Superior temporal gyrus (tissue), 1 donor: ENCODE measurements around the gene HMCN2.
"Not testable (repeated sequence)": the region's sequence is repeated elsewhere in the genome, so short reads cannot be mapped to it uniquely, and the experiment has no call there.

Experiments used
- DNase-seq: peaks from one replicate; pipeline ENCODE4 v3.0.0-alpha.2; 2016; ENCODE audit errors: extremely low spot score

HMCN2 gene

GRCh38 chr9:130237763-130238524, 27.6 kb upstream of the HMCN2 start:
- no peak for DNase-seq

GRCh38 chr9:130239363-130239695, 26.2 kb upstream of the HMCN2 start:
- no peak for DNase-seq

GRCh38 chr9:130239741-130240241, 25.8 kb upstream of the HMCN2 start:
- no peak for DNase-seq

GRCh38 chr9:130240410-130241197, 25.0 kb upstream of the HMCN2 start:
- peak; percentile 91 for DNase-seq

- DNase-seq: no peak
Measured at GRCh38 chr9:130241198-130241535, 24.4 kb upstream of the HMCN2 start.

GRCh38 chr9:130242270-130243014, 23.1 kb upstream of the HMCN2 start:
- no peak for DNase-seq

- peak; percentile 83 for DNase-seq
Measured at GRCh38 chr9:130243015-130243881, 22.3 kb upstream of the HMCN2 start.

GRCh38 chr9:130243882-130244170, 21.7 kb upstream of the HMCN2 start:
- DNase-seq: no peak

- no peak for DNase-seq
Measured at GRCh38 chr9:130244548-130245165, 20.9 kb upstream of the HMCN2 start.

GRCh38 chr9:130245474-130245873, 20.1 kb upstream of the HMCN2 start:
- DNase-seq: no peak

- no peak for DNase-seq
Measured at GRCh38 chr9:130246126-130246525, 19.4 kb upstream of the HMCN2 start.

- no peak for DNase-seq
Measured at GRCh38 chr9:130254747-130255630, 10.6 kb upstream of the HMCN2 start.

GRCh38 chr9:130255631-130256134, 9.9 kb upstream of the HMCN2 start:
- DNase-seq: no peak

- DNase-seq: no peak
Measured at GRCh38 chr9:130256644-130257043, 8.9 kb upstream of the HMCN2 start.

GRCh38 chr9:130258137-130258536, 7.4 kb upstream of the HMCN2 start:
- DNase-seq: not testable (repeated sequence)

GRCh38 chr9:130259044-130259443, 6.5 kb upstream of the HMCN2 start:
- no peak for DNase-seq

GRCh38 chr9:130260816-130261765, 4.5 kb upstream of the HMCN2 start:
- no peak for DNase-seq

- no peak for DNase-seq
Measured at GRCh38 chr9:130262061-130262745, 3.4 kb upstream of the HMCN2 start.
